NOMO-1 treated with DMSO at 0.1 percent for 48 hours (cell line): ENCODE results near the gene ARMCX6.
A peak's percentile ranks its signal among the peaks of the same experiment; 100 is the strongest.
"Not testable (repeated sequence)": the region's sequence is repeated elsewhere in the genome, so short reads cannot be mapped to it uniquely, and the experiment has no call there.

Experiments used
- DNase-seq: peaks from one replicate; lab custom pipeline; 2025; ENCODE audit not compliant: unreplicated experiment; lab: John Stamatoyannopoulos, UW

ARMCX6 gene

GRCh38 chrX:101617211-101618191 is at the start of gene ARMCX6:
ARMCX6 (minus strand) TSS chrX:101618000; CDS start chrX:101616620, 1,380 bp downstream.
- DNase-seq: peak; percentile 58

- DNase-seq: no peak
These were observed 41.8 kb upstream of the ARMCX6 start, which contains the start of gene ARMCX2 for GRCh38 chrX:101659601-101660063. ARMCX2 (minus strand) TSS chrX:101659850; CDS start chrX:101657588, 2,262 bp downstream.

- DNase-seq: peak; percentile 19
These were observed 41.1 kb upstream of the ARMCX6 start for GRCh38 chrX:101658661-101659491.

GRCh38 chrX:101657495-101657894 is 39.7 kb upstream of the ARMCX6 start:
- no peak for DNase-seq

GRCh38 chrX:101656817-101657216 is 39.0 kb upstream of the ARMCX6 start:
- DNase-seq: no peak

GRCh38 chrX:101655534-101655933 is 37.7 kb upstream of the ARMCX6 start:
- peak; percentile 48 for DNase-seq

- not testable (repeated sequence) for DNase-seq
These were observed 29.9 kb upstream of the ARMCX6 start for GRCh38 chrX:101647716-101648115.

- DNase-seq: peak; percentile 52
These were observed 24.3 kb upstream of the ARMCX6 start for GRCh38 chrX:101642093-101642492.

- no peak for DNase-seq
These were observed 21.8 kb upstream of the ARMCX6 start for GRCh38 chrX:101639583-101639982.

GRCh38 chrX:101619364-101619763 is 1.6 kb upstream of the ARMCX6 start:
- DNase-seq: no peak

- DNase-seq: no peak
These were observed 12.1 kb downstream of the ARMCX6 start for GRCh38 chrX:101605728-101606127.

- DNase-seq: no peak
These were observed 12.7 kb downstream of the ARMCX6 start for GRCh38 chrX:101605146-101605545.

GRCh38 chrX:101602077-101602476 is 15.7 kb downstream of the ARMCX6 start:
- no peak for DNase-seq

GRCh38 chrX:101599592-101599991 is 18.2 kb downstream of the ARMCX6 start:
- DNase-seq: not testable (repeated sequence)

- DNase-seq: peak; percentile 75
These were observed 21.9 kb downstream of the ARMCX6 start for GRCh38 chrX:101595739-101596419.
